Omental fat pad (tissue), 4 donors: Measurements from ENCODE around the gene KLK6. TPM values are rescaled to one million over a fixed set of nuclear protein-coding genes. Genes with fewer than 3 reads are reported as not detected.

Experiments used
- ATAC-seq: fragments of 150-250 bp; one replicate; pipeline ENCODE4 v1.9.1; 2016; ENCODE audit warnings: mild to moderate bottlenecking, moderate library complexity; ENCODE audit not compliant: low FRiP score
- DNase-seq: peaks from one replicate; pipeline ENCODE4 v3.0.0-alpha.2; 2019; ENCODE audit warnings: low spot score
- CTCF ChIP-seq, 3 donors: fragments of 450-650 bp; IDR thresholded peaks; one replicate each; pipeline ENCODE4 v1.5.1; 2016 to 2017; ENCODE audit warnings: antibody characterized with exemption in 3 of 3, mild to moderate bottlenecking in 3 of 3, moderate library complexity in 2 of 3
- total RNA-seq, 4 donors: library from RNA; depleted of rRNA; stranded (reverse); fragments of >200 nt; gene quantifications; one replicate each; pipeline ENCODE4 v1.1.0, GENCODE V29; 2016

KLK6 gene
- total RNA-seq, 4 donors from 2014 or later = not detected

DNA sequence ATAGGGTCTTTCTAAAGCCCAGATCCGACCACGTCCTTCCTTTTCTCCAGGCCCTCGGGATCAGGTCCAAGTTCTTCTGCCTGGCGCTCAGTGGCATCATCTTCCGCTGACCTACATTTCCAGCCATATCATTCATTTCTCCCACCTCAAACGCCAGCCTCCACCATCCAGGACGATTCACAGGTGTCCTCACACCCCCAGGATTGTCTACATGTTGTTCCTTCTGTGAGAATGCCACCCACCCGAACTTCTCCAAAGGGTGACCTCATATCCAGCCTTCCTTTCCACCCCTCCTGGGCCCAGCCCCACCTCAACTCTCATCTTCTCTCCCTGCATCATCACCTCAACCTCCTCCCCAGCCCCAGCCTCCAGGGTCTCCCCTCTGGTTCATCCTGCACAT lies 11.8 kb downstream of the KLK6 start:
- ATAC-seq (no peak), DNase-seq (no peak)
- TF ChIP-seq CTCF (IDR thresholded peaks at IDR 0.05) = no peak

DNA sequence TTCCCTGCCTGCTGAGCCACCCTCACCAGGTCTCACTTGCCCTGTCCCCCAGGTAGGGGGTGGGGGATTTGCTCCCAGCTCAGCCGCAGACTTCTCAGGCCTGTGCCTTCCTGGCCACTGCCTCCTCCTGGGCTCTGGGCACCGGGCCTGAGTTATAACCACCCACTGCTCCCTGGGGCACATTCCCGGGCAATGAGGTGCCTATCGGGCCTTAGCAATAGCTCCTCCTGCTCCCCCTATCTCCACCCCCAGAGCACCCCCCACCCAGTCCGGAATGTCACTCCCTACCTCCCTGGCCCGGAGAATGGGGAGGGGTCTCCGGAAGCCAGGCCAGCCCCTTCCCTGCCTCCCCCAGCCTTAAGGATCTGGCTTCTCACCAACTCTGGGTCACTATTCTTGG lies 16.5 kb downstream of the KLK6 start, which contains the start of gene KLK5:
TSS of gene KLK5 (minus strand) at position 129 of the 400 bp plus-strand sequence. CDS start 381 bp downstream, outside the sequence.
- TF ChIP-seq CTCF (IDR thresholded peaks at IDR 0.05) = no peak
- ATAC-seq = peak; percentile 84
- DNase-seq = no peak

GRCh38 chr19:50949861-50950260 lies 19.5 kb downstream of the KLK6 start:
- ATAC-seq (no peak), DNase-seq (no peak)
- TF ChIP-seq CTCF (IDR thresholded peaks at IDR 0.05) = no peak

DNA sequence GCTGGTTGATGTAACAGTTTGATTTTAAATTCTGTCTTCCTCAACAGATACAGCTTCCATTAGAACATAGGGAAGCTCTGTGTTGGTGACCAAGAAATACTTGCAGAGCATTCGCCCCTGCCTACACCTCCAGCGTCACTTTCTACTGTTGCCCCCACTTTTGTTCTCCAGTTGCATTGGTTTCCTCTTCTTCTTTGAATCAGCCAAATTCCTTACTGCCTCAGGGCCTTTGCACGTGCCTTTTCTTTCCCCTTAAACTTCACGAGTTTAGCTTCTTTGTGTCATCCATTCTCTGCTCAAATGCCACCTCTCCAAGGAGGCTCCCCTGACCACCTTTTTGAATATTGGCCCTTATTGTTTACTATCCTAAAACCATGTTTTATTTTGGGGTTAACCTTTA lies 22.3 kb downstream of the KLK6 start:
- DNase-seq (no peak), ATAC-seq (no peak)
- TF ChIP-seq CTCF (IDR thresholded peaks at IDR 0.05) = no peak

DNA sequence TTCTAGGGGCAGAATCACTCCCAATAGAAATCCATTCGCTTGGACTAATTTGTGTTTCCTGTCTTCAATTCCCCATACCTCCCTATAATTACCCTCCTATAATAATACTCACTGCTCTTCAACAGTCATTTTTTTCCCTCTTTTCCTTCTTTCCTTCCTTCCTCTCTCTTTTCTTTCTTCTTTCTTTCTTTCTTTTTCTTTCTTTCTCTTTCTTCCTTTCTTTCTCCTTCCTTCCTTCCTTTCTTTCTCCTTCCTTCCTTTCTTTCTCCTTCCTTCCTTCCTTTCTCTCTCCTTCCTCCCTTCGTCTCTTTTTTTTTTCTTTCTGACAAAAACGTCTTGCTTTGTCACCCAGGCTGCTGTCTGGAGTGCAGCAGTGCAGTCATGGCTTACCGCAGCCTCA lies 24.6 kb downstream of the KLK6 start:
- DNase-seq (no peak), ATAC-seq (no peak)
- TF ChIP-seq CTCF (IDR thresholded peaks at IDR 0.05) = no peak

DNA sequence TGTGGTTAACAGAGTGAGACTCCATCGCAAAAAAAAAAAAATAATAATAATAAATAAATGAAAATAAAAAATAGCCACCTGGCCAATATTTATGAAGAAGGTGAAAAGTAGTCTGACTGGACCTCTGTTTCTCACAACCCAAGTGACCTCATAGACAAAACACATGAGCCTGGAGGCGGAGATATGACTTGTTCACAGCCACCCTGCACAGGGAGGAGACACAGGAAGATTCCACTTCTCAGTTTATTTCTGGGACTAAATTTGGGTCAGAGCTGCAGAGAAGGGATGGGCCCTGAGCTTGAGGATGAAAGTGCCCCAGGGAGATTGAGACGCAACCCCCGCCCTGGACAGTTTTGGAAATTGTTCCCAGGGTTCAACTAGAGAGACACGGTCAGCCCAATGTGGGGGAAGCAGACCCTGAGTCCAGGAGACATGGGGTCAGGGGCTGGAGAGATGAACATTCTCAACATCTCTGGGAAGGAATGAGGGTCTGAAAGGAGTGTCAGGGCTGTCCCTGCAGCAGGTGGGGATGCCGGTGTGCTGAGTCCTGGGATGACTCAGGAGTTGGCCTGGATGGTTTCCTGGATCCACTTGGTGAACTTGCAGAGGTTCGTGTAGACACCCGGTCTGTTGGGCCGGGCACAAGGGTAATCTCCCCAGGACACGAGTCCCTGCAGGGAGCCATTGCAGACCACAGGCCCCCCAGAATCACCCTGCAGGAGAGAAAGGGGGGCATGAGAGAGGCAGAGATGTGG lies 26.1 kb downstream of the KLK6 start:
- no peak for TF ChIP-seq CTCF (IDR thresholded peaks at IDR 0.05)
- ATAC-seq = no peak
- DNase-seq = no peak

DNA sequence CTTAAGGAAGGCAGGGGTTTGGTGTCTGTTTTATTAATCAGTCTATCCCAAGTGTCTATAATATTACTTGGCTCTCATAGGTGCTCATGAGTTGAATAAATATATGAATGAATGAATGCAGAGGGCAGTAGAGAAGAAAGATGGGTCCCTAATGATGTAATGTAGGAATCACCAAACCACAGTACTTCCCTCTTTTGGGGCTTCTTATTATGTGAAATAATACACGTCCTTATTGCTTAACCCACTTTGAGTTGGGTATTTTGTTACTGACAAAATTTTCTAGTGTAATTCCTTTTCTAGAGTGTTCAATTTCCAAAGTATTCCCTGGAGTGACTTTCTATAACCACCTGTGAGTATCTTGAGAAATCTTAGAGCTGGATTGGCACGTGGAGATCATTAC lies 29.8 kb downstream of the KLK6 start:
- no peak for ATAC-seq

More for the DNA sequence above, 29.8 kb downstream of the KLK6 start:
- DNase-seq = no peak
- no peak for TF ChIP-seq CTCF (IDR thresholded peaks at IDR 0.05)
